HG03378 (cell line): ENCODE measurements around the gene MPV17L.
"Not testable (repeated sequence)": the region's sequence is repeated elsewhere in the genome, so short reads cannot be mapped to it uniquely, and the experiment has no call there.

Experiments
- ATAC-seq: cut with Tn5 transposase; IDR thresholded peaks from one replicate; pipeline ENCODE4 v1.9.1; 2021; ENCODE audit warnings: mild to moderate bottlenecking, moderate library complexity; ENCODE audit not compliant: unreplicated experiment

The MPV17L gene

DNA sequence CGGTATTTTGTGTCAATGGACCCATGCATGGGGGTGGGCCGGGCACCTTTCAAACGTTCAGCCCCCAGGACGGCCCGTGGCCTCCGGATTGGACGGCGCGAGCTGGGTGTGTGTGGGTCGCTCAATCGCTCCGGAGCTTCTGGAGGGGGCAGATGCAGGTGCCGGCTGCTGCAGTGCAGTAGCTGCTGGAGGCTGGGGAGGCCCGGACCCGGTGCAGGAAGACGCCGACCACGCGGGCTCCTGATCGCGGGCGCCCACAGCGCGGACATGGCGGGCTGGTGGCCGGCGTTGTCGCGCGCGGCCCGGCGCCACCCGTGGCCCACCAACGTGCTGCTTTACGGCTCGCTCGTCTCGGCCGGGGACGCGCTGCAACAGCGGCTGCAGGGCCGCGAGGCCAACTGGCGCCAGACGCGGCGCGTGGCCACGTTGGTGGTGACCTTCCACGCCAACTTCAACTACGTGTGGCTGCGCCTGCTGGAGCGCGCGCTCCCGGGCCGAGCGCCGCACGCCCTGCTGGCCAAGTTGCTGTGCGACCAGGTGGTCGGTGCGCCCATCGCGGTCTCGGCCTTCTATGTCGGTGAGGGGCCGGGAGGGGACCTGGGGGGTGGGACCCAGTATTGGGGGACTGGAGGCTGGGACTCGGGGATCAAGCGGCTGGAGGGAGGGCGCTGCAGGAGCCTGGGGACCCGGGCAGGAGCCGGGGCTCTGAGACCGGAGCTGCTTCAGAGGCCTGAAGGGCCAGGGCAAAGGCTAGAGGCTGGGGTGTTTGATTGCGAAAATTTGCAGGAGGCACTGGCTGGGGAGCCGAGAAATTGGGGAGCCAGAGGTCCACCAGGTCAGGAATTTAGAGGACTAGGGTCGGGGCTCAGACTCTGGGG is at the start of gene MPV17L:
TSS of gene MPV17L (plus strand) at position 124 of the 878 bp plus-strand sequence. CDS start at position 268, 144 bp downstream.
- not testable (repeated sequence) for ATAC-seq

DNA sequence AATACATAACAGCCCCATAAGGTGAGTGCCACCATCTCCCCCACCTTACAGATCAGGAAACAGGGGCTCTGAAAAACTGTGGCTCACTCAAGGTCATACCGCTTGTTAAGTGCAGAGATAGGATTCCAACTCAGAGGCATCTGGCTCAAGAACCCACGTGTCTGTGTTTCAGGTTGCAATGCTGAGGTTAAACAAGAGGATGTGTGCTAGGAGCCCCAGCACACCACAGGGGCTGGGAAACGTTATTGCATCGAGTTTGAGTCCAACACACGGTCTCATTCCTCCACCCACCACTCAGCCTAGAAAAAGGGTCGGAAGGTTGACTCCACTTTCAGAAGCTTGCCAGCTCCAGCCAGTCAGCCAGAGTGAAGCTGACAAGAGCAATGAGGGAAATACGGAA is 46.8 kb upstream of the MPV17L start:
- not testable (repeated sequence) for ATAC-seq

DNA sequence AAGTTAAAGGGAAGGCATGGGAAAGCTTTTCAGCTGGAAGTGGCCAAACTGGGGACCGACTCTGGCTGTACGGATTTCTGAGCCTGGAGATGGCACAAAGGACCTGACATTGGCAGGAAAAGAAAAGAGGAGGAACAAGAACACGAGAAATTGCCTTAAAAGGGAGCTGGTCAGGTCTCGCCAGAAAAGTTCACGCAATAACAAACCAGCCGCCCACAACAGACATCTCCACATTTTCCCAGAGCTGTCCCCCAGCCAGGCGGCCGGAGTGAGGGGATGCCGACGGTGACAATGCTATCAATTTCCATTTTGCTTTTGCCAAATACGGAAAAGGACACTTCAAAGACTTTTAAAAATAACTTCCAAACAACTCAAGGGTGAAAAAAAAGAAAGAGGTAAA is 44.3 kb upstream of the MPV17L start:
- ATAC-seq: not testable (repeated sequence)

DNA sequence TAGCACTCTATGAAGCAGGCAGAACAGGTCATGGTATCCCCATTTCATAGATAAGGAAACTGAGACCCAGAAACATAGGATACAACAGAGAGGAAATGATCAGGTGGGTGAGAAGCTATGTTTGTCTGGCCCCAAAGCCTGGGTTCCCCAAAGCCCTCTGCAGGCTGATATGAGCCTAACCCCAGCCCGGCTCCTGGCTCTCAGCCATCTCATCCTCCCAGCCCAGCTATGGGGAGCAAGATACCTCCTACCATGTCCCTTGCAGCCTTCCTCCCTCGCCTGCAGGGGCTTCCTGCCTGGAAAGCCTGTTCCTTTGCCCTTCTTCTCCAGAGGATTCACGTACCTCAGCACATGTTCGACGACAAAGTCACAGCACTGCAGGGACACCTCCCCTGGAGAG is 43.8 kb upstream of the MPV17L start:
- ATAC-seq: not testable (repeated sequence)

DNA sequence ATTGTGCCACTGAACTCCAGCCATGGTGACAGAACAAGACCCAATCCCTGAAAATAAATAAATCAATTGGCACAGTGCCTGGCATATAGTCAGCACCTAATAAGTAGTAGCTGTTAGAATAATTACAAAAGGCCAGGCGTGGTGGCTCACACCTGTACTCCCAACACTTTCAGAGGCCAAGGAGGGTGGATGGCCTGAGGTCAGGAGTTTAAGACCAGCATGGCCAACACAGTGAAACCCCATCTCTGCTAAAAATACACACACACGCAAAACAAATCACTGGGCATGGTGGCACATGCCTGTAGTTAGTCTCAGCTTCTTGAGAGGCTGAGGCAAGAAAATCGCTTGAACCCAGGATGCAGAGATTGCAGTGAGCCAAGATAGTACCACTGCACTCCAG is 42.7 kb upstream of the MPV17L start:
- not testable (repeated sequence) for ATAC-seq

DNA sequence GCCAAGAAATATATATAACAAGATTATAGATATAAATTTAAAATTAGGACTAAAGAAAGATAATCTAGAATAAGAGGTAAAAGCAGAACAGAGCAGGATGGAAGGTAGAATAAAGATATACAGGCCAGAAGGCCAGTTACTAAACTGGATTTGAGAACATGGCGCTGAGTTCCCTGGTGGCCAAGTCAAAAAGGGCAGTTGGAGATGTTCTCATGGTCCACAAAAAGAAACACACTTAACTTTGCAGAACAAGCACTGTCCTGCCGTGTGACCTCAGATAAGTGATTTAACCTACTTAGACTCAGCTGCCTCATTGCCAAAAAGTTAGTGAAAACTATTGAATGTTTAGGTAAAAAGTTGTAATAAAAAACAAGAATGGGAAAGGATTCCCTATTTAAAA is 40.7 kb upstream of the MPV17L start:
- not testable (repeated sequence) for ATAC-seq

DNA sequence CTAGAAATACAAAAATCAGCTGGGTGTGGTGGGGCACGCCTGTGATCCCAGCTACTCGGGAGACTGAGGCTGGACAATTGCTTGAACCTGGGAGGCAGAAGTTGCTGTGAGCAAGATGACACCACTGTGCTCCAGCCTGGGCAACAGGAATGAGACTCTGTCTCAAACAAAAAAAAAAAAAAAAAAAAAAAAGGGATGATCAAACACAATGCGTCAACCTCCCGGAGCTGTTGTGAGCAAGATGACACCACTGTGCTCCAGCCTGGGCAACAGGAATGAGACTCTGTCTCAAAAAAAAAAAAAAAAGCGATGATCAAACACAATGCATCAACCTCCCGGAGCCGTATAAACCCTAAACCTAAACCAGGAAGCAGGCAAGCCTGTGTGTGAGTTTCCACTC is 38.1 kb upstream of the MPV17L start:
- ATAC-seq: not testable (repeated sequence)

DNA sequence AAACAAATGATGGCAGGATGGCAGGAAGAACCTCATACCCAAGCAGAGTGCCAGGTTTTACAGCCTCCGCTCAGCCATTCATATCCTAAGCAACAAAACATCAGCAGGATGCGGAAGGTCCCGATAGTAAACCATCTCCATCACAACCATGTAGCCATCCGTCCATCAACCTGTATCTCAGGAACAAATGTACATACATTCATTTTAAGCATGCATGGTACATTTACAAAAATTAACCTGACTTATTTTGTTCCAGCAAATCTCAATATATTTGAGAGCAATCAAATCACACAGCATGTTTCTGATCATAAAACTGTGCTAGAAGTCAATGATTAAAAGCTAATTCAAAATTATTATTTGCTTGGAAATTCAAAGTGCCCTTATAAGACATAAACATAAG is 17.4 kb upstream of the MPV17L start, which contains the start of gene NPIPA5:
TSS of gene NPIPA5 (minus strand) at position 101 of the 400 bp plus-strand sequence. CDS start at position 101, 0 bp downstream.
- not testable (repeated sequence) for ATAC-seq

DNA sequence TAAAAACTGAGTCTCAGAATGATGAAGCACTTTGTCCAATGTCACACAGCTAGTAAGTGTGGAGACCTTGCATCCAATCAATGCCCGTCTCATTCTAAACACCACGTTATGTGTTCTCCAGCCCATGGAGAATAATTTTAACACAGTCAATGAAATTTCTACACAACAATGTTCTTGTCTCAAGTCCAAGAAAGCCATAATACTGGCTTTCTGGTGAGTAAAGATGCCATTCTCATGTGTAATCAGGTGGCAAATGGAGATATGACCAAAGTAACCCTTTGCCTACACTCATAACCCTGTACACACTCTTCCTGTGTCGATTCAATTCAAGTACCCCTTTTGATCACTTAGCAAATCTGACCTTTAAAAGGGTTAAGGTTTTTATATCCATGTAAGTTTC is 12.7 kb upstream of the MPV17L start:
- not testable (repeated sequence) for ATAC-seq

DNA sequence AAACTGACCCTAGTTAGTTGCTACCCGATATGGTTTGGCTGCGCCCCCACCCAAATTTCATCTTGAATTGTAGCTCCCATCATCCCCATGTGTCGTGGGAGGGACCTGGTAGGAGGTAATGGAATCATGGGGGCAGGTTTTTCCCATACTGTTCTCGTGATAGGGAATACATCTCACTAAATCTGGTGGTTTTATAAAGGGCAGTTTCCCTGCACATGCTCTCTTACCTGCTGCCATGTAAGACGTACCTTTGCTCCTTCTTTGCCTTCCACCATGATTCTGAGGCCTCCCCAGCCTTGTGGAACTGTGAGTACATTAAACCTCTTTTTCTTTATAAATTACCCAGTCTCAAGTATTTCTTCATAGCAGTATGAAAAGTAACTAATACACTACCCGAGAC is 7.5 kb upstream of the MPV17L start:
- not testable (repeated sequence) for ATAC-seq

DNA sequence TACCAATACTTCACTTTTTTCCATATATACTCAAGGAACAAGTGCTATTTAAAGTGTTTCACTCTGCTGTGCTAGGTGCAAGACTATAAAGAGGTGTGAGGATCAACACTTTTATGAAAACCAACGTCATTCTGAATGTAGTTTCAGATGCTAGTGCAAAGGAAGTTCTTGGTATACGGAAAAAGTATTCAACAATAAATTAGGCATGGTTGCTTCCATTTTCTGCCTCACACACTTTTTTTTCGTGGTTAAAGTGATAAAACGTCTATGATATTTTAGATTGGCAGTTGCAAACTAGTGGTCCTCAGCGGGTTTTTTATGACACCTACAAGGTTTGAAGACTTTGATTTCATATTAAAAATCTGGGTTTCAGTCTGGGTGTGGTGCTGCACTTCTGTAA is 5.6 kb upstream of the MPV17L start:
- not testable (repeated sequence) for ATAC-seq

DNA sequence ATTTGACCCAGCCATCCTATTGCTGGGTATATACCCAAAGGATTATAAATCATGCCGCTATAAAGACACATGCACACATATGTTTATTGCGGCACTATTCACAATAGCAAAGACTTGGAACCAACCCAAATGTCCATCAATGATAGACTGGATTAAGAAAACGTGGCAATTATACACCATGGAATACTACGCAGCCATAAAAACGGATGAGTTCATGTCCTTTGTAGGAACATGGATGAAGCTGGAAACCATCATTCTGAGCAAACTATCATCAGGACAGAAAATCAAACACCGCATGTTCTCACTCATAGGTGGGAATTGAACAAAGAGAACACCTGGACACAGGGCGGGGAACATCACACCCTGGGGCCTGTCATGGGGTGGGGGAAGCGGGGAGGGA is 2.5 kb upstream of the MPV17L start:
- not testable (repeated sequence) for ATAC-seq

DNA sequence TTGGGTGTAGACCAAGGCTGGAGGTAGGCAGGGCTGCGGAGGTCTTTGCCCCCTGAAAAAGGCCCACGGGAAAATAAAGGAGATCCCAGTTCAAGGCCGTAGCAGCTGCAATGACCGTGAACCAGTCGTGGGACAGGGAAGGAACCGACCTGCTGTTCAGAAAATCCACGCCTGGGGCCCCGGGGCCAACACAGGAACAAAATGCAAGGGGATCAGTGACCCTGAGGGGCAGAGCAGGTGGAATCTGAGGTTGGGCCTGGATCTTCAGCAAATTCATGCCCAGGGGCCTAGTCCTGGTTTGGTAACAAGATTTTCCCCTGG is 915 bp downstream of the MPV17L start:
- ATAC-seq: not testable (repeated sequence)

DNA sequence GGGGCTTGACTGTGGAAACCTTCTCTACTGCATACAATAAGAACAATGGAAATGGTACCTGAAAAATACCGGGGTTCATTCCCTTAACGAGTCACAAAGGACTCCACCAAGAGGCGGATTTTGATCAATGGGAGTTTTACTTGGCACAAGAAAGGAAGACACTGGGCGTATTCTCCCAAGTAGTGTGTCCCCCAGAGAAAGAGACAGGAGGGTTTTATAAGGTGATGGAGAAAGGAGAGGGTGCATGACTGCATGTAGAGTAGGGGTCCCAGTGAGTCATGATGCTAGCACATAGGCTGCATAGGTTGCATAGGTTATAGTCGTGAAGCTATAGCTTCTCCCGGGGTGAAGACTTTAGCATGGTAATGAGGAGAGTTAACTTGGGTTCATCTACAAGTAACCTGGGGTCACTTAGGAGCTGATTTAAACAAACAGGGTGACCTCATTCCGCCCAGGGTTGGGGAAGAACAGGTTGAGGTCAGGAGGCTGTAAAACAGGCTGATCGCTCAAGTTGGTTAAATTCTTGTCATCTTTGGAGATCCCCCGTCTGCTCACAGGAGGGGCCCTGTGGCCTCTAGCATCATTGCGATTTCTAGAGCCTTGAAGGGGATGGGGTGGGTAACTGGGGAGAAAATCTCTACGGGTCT is 1.5 kb downstream of the MPV17L start:
- ATAC-seq: no peak

DNA sequence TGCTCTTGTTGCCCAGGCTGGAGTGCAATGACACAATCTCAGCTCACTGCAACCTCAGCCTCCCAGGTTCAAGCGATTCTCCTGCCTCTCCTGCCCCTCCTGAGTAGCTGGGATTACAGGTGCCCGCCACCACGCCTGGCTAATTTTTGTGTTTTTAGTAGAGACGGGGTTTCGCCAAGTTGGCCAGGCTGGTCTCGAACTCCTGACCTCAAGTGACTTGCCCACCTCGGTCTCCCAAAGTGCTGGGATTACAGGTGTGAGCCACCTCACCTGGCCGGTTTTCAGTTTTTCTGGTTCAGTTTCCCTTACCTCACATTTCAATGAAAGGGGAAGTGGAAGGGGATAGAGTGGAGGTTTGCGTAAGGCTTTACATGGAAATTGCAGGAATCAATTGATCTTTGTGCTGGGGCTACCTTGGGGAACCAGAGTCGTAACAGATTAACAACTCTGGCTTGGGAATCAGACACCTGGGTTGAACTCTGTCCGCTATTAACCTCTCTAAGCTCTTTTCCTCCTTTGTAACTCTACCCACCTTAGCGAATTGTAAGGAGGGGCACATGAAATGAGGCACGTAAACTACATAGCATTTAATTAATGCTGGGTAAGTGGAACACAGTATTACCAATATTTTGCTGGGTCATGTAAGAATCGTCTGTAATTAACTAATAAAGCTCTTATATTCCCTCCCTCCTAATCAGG is 3.2 kb downstream of the MPV17L start:
- no peak for ATAC-seq

DNA sequence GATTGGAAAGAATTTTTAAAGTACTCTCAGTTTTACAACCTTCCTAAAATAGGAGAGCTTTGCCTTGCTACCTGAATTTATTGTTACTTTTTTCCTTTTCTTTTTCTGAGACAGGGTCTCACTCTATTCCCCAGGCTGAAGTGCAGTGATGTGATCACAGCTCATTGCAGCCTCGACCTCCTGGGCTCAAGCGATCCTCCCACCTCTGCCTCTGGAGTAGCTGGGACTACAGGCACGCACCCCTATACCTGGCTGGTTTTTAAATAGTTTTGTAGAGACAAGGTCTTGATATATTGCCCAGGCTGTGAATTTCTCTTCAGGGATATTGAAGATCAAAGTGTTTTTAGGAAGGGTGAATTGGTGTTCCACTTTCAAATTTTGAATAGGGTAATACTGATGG is 3.8 kb downstream of the MPV17L start:
- ATAC-seq: no peak

DNA sequence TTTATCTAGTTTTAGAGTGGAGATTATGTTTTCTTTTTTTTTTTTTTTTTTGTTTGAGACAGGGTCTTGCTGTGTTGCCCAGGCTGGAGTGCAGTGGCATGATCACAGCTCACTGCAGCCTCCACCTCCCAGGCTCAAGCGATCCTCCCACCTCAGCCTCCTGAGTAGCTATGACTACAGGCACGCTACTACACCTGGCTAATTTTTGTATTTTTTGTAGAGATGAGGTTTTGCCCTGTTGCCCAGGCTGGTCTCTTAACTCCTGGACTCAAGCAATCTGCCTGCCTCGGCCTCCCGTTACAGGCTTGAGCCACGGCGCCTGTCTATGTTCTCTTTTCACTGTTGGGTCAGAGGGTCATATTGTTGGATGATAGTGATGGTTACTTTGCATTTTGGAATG is 4.8 kb downstream of the MPV17L start:
- not testable (repeated sequence) for ATAC-seq

DNA sequence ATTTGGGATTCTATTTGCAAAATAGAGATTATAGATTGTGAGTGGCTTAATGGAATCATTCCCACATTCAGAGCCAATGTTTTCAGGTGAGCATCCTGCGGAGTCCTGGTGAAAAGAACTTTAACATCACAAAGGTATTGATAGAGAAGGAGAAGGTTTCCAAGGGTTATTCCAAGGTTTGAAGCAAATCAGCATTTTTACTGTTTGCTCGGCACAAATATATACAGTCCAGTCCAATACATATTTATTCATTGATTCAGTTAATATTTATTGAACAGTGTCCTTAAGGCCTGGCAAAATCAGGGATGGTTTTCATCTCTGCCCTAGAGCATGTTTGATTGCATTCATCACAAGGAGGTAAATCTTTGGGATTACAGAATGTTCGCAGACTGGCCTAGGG is 6.4 kb downstream of the MPV17L start:
- no peak for ATAC-seq

DNA sequence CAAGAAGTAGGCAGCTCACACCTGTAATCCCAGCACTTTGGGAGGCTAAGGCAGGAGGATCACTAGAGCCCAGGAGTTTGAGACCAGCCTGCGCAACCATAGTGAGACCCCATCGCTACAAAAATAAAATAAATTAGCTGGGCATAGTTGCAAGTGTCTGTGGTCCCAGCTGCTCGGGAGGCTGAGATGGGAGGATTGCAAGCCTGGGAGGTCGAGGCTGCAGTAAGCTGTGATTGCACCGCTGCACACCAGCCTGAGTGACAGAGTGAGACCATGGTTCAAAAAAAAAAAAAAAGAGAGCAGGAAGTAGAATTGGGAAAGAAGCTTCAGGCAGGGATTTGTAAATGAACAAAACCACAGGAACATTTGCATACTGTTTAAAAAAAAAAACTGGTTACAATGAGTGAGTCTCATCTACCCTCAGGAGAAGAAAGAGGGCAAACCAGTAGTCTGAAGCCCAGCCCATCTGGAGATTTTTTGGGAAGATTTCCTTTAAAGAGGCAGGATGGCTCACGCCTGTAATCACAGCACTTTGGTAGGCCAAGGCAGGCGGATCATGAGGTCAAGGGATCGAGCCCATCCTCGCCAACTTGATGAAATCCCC is 7.9 kb downstream of the MPV17L start:
- ATAC-seq: no peak

DNA sequence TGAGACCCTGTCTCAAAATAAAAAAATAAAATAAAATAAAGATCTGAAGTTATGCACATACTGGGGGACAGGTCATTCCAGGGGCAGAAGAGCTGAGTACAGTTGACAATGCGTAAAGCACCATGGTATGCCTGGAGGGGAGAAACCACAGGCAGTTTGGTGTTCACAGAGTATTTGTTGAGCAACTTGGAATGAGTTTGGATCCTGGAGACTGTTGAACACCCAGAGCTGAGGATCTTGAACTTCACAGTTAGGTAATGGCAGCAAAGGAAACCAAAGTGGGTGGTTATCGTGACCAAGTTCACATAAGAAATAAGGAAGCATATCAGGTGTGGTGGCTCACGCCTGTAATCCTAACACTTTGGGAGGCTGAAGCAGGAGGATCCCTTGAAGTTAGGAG is 8.5 kb downstream of the MPV17L start:
- not testable (repeated sequence) for ATAC-seq

DNA sequence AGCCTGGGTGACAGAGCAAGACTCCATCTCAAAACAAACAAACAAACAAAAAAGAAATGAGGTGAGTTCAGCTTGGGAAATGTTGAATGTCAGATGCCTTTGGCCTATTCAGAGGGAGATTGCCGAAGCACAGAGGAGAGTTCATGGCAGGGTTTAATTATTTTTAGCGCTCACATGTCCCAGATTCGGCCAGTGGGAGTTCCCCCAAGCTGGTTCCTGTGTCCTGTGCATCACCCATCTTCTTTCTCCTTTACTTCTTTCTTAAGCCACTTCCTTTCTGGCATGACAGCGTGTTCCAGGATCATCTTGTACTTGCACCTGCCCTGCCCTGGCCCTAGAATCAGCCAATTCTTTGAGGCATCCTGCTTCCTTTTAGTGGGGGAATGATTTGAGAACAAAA is 9.2 kb downstream of the MPV17L start:
- ATAC-seq: no peak
